CD4-positive, alpha-beta T cell (primary cell): Measurements from ENCODE around the gene AVEN. TPM values are rescaled to one million over a fixed set of nuclear protein-coding genes. Genes with fewer than 3 reads are reported as not detected.

ENCODE experiments used
- ATAC-seq: fragments of 200-7000 bp; cut with Tn5 transposase; one replicate; pipeline ENCODE4 v1.10.0; 2022; ENCODE audit warnings: mild to moderate bottlenecking; ENCODE audit not compliant: poor library complexity
- CTCF ChIA-PET: fragments of 350-600 bp; sonication (Branson Sonifier 250); formaldehyde crosslinking; loops from one replicate; lab custom pipeline; 2021; ENCODE audit warnings: antibody characterized with exemption, inconsistent platforms; lab: Charles Lee
- POLR2A ChIA-PET: fragments of 350-600 bp; sonication (Branson Sonifier 250); formaldehyde crosslinking; loops from one replicate; lab custom pipeline; 2021; ENCODE audit warnings: antibody characterized with exemption, inconsistent platforms; lab: Charles Lee
- DNase-seq, 14 experiments: peaks; one replicate each; pipeline ENCODE4 v3.0.0-alpha.2; 2013 to 2020; ENCODE audit warnings: mixed read lengths in 2 of 14
- H3K27ac ChIP-seq, 2 donors: one replicate each; pipeline versions ENCODE4 v1.5.1 to v1.7.0; 2013; ENCODE audit warnings: low read length in 2 of 2, low read depth in 1 of 2, mild to moderate bottlenecking in 1 of 2
- H3K27me3 ChIP-seq, 2 experiments: 1 replicate in 1 of 2; 2 replicates in 1 of 2; pipeline versions ENCODE4 v1.6.1 to v1.7.0; 2013; ENCODE audit warnings: low read length in 2 of 2, control low read depth in 1 of 2, mild to moderate bottlenecking in 1 of 2, moderate library complexity in 1 of 2; ENCODE audit not compliant: insufficient read depth in 2 of 2, control insufficient read depth in 1 of 2
- H3K36me3 ChIP-seq: one replicate; pipeline ENCODE4 v1.6.1; 2013; ENCODE audit warnings: low read length, control low read depth; ENCODE audit not compliant: insufficient read depth
- H3K4me1 ChIP-seq: one replicate; pipeline ENCODE4 v1.6.1; 2013; ENCODE audit warnings: low read length, control low read depth; ENCODE audit not compliant: insufficient read depth
- H3K4me3 ChIP-seq: one replicate; pipeline ENCODE4 v1.5.1; 2013; ENCODE audit warnings: mild to moderate bottlenecking, low read length, moderate library complexity
- H3K9me3 ChIP-seq, 2 experiments: 1 replicate in 1 of 2; 2 replicates in 1 of 2; pipeline versions ENCODE4 v1.6.1 to v1.7.0; 2013; ENCODE audit warnings: low read length in 2 of 2, mild to moderate bottlenecking in 2 of 2, control low read depth in 1 of 2, moderate library complexity in 1 of 2; ENCODE audit not compliant: control insufficient read depth in 1 of 2, insufficient read depth in 1 of 2
- H3K27ac Mint-ChIP-seq: one replicate; pipeline ENCODE4 v1.8.0; 2020; ENCODE audit warnings: mixed read lengths
- H3K27me3 Mint-ChIP-seq: one replicate; pipeline ENCODE4 v1.8.0; 2021; ENCODE audit warnings: mixed read lengths
- H3K36me3 Mint-ChIP-seq: one replicate; pipeline ENCODE4 v1.8.0; 2021; ENCODE audit warnings: low read depth, mixed read lengths
- H3K4me1 Mint-ChIP-seq: one replicate; pipeline ENCODE4 v1.8.0; 2021; ENCODE audit warnings: low read depth, mixed read lengths
- H3K4me3 Mint-ChIP-seq: one replicate; pipeline ENCODE4 v1.8.0; 2020; ENCODE audit warnings: mild to moderate bottlenecking, mixed read lengths
- H3K9me3 Mint-ChIP-seq: one replicate; pipeline ENCODE4 v1.8.0; 2020; ENCODE audit warnings: mixed read lengths
- CTCF ChIP-seq: fragments of 200-600 bp; IDR thresholded peaks from one replicate; pipeline ENCODE4 v1.8.0; 2022; ENCODE audit warnings: antibody characterized with exemption, mild to moderate bottlenecking
- intact Hi-C, 2 experiments: fragments of 100-400 bp; cut with DNase I in 1 of 2; cut with micrococcal nuclease in 1 of 2; formaldehyde crosslinking; loops; one replicate each; pipeline versions ENCODE4 v1.15.1 to v1.9.0; 2023 to 2025; cut with DNase I, micrococcal nuclease
- total RNA-seq, 174 experiments: library from RNA in 2 of 174; stranded (reverse) in 2 of 174; gene quantifications; one replicate each; pipeline ENCODE4 v1.2.3 and lab custom pipeline; 2021 to 2026

Gene AVEN
- total RNA-seq, 2 experiments from 2014 or later: 4.5 to 4.9 TPM

- POLR2A ChIA-PET: no interaction called here
Measured at GRCh38 chr15:34079904-34080303, 40.9 kb upstream of the AVEN start.

GRCh38 chr15:34078900-34079299 lies 39.9 kb upstream of the AVEN start:
- intact Hi-C loops: no loop called here
- no peaks in the 10 kb centered on the region for H3K4me1 Mint-ChIP-seq
- DNase-seq (no peak), ATAC-seq (no peak)
- Histone ChIP-seq H3K27me3 (no peaks in the 10 kb centered on the region), H3K4me1 (no peaks in the 10 kb centered on the region), H3K27ac (no peak overlapping the region), H3K4me3 (no peak overlapping the region), H3K9me3 (no peaks in the 10 kb centered on the region), H3K36me3 (peaks cover 7% of the 10 kb centered on the region)
- H3K9me3 Mint-ChIP-seq: no peaks in the 10 kb centered on the region
- no peaks in the 10 kb centered on the region for H3K27me3 Mint-ChIP-seq
- ChIA-PET POLR2A (no interaction called here), CTCF (interaction anchor here (0.7 kb wide), 1 partner anchor 509 kb away, joined by 3 read pairs; no protein-coding TSS in a partner anchor)
- H3K36me3 Mint-ChIP-seq: peaks cover 15% of the 10 kb centered on the region
- no peak overlapping the region for H3K4me3 Mint-ChIP-seq
- TF ChIP-seq CTCF: no peak
- H3K27ac Mint-ChIP-seq: no peak overlapping the region

More at GRCh38 chr15:34079904-34080303, 40.9 kb upstream of the AVEN start:
- no peak for TF ChIP-seq CTCF
- H3K36me3 ChIP-seq: peaks cover 13% of the 10 kb centered on the region
- no peak for ATAC-seq
- no peaks in the 10 kb centered on the region for H3K9me3 ChIP-seq
- Mint-ChIP-seq H3K36me3 (peaks cover 21% of the 10 kb centered on the region), H3K4me3 (no peak overlapping the region), H3K27me3 (no peaks in the 10 kb centered on the region), H3K4me1 (no peaks in the 10 kb centered on the region), H3K27ac (no peak overlapping the region), H3K9me3 (no peaks in the 10 kb centered on the region)
- no peak overlapping the region for H3K4me3 ChIP-seq
- no peaks in the 10 kb centered on the region for H3K27me3 ChIP-seq
- no peak for DNase-seq
- CTCF ChIA-PET: no interaction called here
- H3K27ac ChIP-seq: no peak overlapping the region
- no peaks in the 10 kb centered on the region for H3K4me1 ChIP-seq
- intact Hi-C loops: no loop called here

- H3K4me3 Mint-ChIP-seq: no peak overlapping the region
- Histone ChIP-seq H3K9me3 (no peaks in the 10 kb centered on the region), H3K4me1 (no peaks in the 10 kb centered on the region), H3K27ac (no peak overlapping the region), H3K36me3 (no peaks in the 10 kb centered on the region), H3K27me3 (no peaks in the 10 kb centered on the region), H3K4me3 (no peak overlapping the region)
- POLR2A ChIA-PET: no interaction called here
- no peaks in the 10 kb centered on the region for H3K4me1 Mint-ChIP-seq
- ATAC-seq (no peak), DNase-seq (no peak)
- no peak overlapping the region for H3K27ac Mint-ChIP-seq
- H3K27me3 Mint-ChIP-seq: no peaks in the 10 kb centered on the region
- no peaks in the 10 kb centered on the region for H3K9me3 Mint-ChIP-seq
- no peaks in the 10 kb centered on the region for H3K36me3 Mint-ChIP-seq
- intact Hi-C loops: no loop called here
- CTCF ChIA-PET: no interaction called here
- no peak for TF ChIP-seq CTCF
Measured at GRCh38 chr15:34076785-34077184, 37.8 kb upstream of the AVEN start.
